ENCODE data around the gene ZC3H10. TPM values are rescaled to one million over a fixed set of nuclear protein-coding genes. Genes with fewer than 3 reads are reported as not detected.

The ZC3H10 gene
- total and polyA plus RNA-seq, 2 of the 8 experiments (the other 6 are each of a cell fraction or from before 2014, with no cell fraction given): 4.0 to 11.2 TPM

DNA sequence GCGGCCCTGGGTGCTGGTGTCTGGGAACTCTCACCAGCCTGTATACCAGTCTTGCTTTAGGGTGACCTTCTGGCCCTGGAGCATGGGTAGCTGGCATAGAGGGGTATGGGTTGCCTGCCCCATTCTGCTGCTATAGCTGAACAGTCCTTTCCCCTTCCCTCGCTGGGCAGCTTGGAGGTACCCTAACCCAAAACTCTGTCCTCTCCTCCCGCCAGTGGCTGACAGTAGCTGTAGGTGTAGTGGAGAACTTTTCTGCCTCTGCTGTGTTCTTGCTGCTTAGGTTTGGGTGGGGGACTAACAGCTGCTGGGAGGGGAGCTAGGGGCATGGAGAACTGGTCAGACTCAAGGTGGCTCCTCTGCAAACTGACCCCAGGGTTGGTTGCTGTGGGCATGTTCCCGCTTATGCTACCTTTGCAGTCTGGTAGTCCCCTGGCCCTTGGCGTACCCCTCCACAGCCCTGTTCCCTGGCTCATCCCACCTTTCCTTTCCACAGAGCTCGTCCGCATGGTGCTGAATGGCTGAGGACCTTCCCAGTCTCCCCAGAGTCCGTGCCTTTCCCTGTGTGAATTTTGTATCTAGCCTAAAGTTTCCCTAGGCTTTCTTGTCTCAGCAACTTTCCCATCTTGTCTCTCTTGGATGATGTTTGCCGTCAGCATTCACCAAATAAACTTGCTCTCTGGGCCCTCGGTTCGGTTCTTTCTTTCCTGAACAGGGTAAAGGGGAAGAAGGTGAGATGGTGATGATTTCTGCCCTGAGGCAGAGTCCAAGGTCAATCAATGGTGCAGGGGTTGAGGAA, 43.0 kb downstream of the ZC3H10 start (continued):
- TF ChIP-seq, protein P1, sequence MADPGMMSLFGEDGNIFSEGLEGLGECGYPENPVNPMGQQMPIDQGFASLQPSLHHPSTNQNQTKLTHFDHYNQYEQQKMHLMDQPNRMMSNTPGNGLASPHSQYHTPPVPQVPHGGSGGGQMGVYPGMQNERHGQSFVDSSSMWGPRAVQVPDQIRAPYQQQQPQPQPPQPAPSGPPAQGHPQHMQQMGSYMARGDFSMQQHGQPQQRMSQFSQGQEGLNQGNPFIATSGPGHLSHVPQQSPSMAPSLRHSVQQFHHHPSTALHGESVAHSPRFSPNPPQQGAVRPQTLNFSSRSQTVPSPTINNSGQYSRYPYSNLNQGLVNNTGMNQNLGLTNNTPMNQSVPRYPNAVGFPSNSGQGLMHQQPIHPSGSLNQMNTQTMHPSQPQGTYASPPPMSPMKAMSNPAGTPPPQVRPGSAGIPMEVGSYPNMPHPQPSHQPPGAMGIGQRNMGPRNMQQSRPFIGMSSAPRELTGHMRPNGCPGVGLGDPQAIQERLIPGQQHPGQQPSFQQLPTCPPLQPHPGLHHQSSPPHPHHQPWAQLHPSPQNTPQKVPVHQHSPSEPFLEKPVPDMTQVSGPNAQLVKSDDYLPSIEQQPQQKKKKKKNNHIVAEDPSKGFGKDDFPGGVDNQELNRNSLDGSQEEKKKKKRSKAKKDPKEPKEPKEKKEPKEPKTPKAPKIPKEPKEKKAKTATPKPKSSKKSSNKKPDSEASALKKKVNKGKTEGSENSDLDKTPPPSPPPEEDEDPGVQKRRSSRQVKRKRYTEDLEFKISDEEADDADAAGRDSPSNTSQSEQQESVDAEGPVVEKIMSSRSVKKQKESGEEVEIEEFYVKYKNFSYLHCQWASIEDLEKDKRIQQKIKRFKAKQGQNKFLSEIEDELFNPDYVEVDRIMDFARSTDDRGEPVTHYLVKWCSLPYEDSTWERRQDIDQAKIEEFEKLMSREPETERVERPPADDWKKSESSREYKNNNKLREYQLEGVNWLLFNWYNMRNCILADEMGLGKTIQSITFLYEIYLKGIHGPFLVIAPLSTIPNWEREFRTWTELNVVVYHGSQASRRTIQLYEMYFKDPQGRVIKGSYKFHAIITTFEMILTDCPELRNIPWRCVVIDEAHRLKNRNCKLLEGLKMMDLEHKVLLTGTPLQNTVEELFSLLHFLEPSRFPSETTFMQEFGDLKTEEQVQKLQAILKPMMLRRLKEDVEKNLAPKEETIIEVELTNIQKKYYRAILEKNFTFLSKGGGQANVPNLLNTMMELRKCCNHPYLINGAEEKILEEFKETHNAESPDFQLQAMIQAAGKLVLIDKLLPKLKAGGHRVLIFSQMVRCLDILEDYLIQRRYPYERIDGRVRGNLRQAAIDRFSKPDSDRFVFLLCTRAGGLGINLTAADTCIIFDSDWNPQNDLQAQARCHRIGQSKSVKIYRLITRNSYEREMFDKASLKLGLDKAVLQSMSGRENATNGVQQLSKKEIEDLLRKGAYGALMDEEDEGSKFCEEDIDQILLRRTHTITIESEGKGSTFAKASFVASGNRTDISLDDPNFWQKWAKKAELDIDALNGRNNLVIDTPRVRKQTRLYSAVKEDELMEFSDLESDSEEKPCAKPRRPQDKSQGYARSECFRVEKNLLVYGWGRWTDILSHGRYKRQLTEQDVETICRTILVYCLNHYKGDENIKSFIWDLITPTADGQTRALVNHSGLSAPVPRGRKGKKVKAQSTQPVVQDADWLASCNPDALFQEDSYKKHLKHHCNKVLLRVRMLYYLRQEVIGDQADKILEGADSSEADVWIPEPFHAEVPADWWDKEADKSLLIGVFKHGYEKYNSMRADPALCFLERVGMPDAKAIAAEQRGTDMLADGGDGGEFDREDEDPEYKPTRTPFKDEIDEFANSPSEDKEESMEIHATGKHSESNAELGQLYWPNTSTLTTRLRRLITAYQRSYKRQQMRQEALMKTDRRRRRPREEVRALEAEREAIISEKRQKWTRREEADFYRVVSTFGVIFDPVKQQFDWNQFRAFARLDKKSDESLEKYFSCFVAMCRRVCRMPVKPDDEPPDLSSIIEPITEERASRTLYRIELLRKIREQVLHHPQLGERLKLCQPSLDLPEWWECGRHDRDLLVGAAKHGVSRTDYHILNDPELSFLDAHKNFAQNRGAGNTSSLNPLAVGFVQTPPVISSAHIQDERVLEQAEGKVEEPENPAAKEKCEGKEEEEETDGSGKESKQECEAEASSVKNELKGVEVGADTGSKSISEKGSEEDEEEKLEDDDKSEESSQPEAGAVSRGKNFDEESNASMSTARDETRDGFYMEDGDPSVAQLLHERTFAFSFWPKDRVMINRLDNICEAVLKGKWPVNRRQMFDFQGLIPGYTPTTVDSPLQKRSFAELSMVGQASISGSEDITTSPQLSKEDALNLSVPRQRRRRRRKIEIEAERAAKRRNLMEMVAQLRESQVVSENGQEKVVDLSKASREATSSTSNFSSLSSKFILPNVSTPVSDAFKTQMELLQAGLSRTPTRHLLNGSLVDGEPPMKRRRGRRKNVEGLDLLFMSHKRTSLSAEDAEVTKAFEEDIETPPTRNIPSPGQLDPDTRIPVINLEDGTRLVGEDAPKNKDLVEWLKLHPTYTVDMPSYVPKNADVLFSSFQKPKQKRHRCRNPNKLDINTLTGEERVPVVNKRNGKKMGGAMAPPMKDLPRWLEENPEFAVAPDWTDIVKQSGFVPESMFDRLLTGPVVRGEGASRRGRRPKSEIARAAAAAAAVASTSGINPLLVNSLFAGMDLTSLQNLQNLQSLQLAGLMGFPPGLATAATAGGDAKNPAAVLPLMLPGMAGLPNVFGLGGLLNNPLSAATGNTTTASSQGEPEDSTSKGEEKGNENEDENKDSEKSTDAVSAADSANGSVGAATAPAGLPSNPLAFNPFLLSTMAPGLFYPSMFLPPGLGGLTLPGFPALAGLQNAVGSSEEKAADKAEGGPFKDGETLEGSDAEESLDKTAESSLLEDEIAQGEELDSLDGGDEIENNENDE (IDR thresholded peaks at IDR 0.05; ENCODE audit: insufficient replicate concordance, low read length): peak; percentile 1

Measured in H1 (cell line).